ENCODE data around the gene SERPINA6. TPM values are rescaled to one million over a fixed set of nuclear protein-coding genes. Genes with fewer than 3 reads are reported as not detected.
"Not testable (repeated sequence)": the region's sequence is repeated elsewhere in the genome, so short reads cannot be mapped to it uniquely, and the experiment has no call there.

Gene SERPINA6
- total RNA-seq, 1 donor from 2014 or later, result not detected

- H3K27me3 Mint-ChIP-seq (ENCODE audit: low read depth), result peaks cover 4% of the 10 kb centered on the region
- DNase-seq (ENCODE audit: low read depth, low spot score), result no peak
- no peaks in the 10 kb centered on the region for H3K36me3 Mint-ChIP-seq (ENCODE audit: low read depth)
- TF ChIP-seq CTCF (conservative IDR thresholded peaks at IDR 0.05), result no peak
- no peak overlapping the region for H3K27ac Mint-ChIP-seq (ENCODE audit: unreplicated experiment)
- H3K9me3 Mint-ChIP-seq, result peaks cover 10% of the 10 kb centered on the region
- no peaks in the 10 kb centered on the region for H3K4me1 Mint-ChIP-seq
- H3K4me3 Mint-ChIP-seq, result no peak overlapping the region
These were observed 18.9 kb downstream of the SERPINA6 start for GRCh38 chr14:94304243-94304642.

- Mint-ChIP-seq H3K27ac (ENCODE audit: unreplicated experiment) (no peak overlapping the region), H3K27me3 (ENCODE audit: low read depth) (peaks cover 4% of the 10 kb centered on the region), H3K36me3 (ENCODE audit: low read depth) (no peaks in the 10 kb centered on the region), H3K9me3 (peaks cover 10% of the 10 kb centered on the region), H3K4me3 (no peak overlapping the region), H3K4me1 (no peaks in the 10 kb centered on the region)
- TF ChIP-seq CTCF (conservative IDR thresholded peaks at IDR 0.05), result no peak
- no peak for DNase-seq (ENCODE audit: low read depth, low spot score)
These were observed 20.0 kb downstream of the SERPINA6 start for GRCh38 chr14:94303111-94303510.

- H3K4me1 Mint-ChIP-seq, result no peaks in the 10 kb centered on the region
- DNase-seq (ENCODE audit: low read depth, low spot score), result no peak
- no peak overlapping the region for H3K4me3 Mint-ChIP-seq
- H3K27me3 Mint-ChIP-seq (ENCODE audit: low read depth), result peaks cover 4% of the 10 kb centered on the region
- H3K36me3 Mint-ChIP-seq (ENCODE audit: low read depth), result no peaks in the 10 kb centered on the region
- H3K9me3 Mint-ChIP-seq, result peaks cover 6% of the 10 kb centered on the region
- no peak overlapping the region for H3K27ac Mint-ChIP-seq (ENCODE audit: unreplicated experiment)
- TF ChIP-seq CTCF (conservative IDR thresholded peaks at IDR 0.05), result no peak
These were observed 25.0 kb downstream of the SERPINA6 start for GRCh38 chr14:94298130-94298529.

- H3K4me3 Mint-ChIP-seq; DNase-seq (ENCODE audit: low read depth, low spot score); H3K27me3 Mint-ChIP-seq (ENCODE audit: low read depth); H3K36me3 Mint-ChIP-seq (ENCODE audit: low read depth); H3K27ac Mint-ChIP-seq (ENCODE audit: unreplicated experiment); H3K9me3 Mint-ChIP-seq; H3K4me1 Mint-ChIP-seq: not testable (repeated sequence)
These were observed 27.0 kb downstream of the SERPINA6 start for GRCh38 chr14:94296181-94296545.

GRCh38 chr14:94295360-94296180 lies 27.6 kb downstream of the SERPINA6 start:
- H3K36me3 Mint-ChIP-seq (ENCODE audit: low read depth), result no peaks in the 10 kb centered on the region
- no peaks in the 10 kb centered on the region for H3K4me1 Mint-ChIP-seq
- TF ChIP-seq CTCF (conservative IDR thresholded peaks at IDR 0.05), result no peak
- peaks cover 4% of the 10 kb centered on the region for H3K27me3 Mint-ChIP-seq (ENCODE audit: low read depth)
- no peak overlapping the region for H3K4me3 Mint-ChIP-seq
- H3K27ac Mint-ChIP-seq (ENCODE audit: unreplicated experiment), result no peak overlapping the region
- DNase-seq (ENCODE audit: low read depth, low spot score), result no peak
- peaks cover 6% of the 10 kb centered on the region for H3K9me3 Mint-ChIP-seq

- DNase-seq (ENCODE audit: low read depth, low spot score), result no peak
- Mint-ChIP-seq H3K4me1 (no peaks in the 10 kb centered on the region), H3K4me3 (no peak overlapping the region), H3K27me3 (ENCODE audit: low read depth) (peaks cover 4% of the 10 kb centered on the region), H3K27ac (ENCODE audit: unreplicated experiment) (no peak overlapping the region), H3K9me3 (peaks cover 3% of the 10 kb centered on the region), H3K36me3 (ENCODE audit: low read depth) (no peaks in the 10 kb centered on the region)
- TF ChIP-seq CTCF (conservative IDR thresholded peaks at IDR 0.05), result no peak
These were observed 29.6 kb downstream of the SERPINA6 start for GRCh38 chr14:94293578-94293924.

Measured in neural crest cell (in vitro differentiated cells).